Testis (tissue), 2 donors: ENCODE data around the gene REPS1.

Source experiments
- POLR2A ChIP-seq: fragments of 450-650 bp; IDR thresholded peaks from one replicate; pipeline ENCODE4 v1.6.1; 2017; ENCODE audit warnings: antibody characterized with exemption, mild to moderate bottlenecking, moderate library complexity
- TF ChIP-seq, protein P1 (sequence below), 3 experiments: fragments of 450-650 bp in 2 of 3; fragments of 200-600 bp in 1 of 3; sonication (generic) in 1 of 3; IDR thresholded peaks; one replicate each; pipeline ENCODE4 v1.5.1; 2016 to 2019; ENCODE audit warnings: antibody characterized with exemption in 3 of 3, mild to moderate bottlenecking in 2 of 3, moderate library complexity in 1 of 3

DNA sequence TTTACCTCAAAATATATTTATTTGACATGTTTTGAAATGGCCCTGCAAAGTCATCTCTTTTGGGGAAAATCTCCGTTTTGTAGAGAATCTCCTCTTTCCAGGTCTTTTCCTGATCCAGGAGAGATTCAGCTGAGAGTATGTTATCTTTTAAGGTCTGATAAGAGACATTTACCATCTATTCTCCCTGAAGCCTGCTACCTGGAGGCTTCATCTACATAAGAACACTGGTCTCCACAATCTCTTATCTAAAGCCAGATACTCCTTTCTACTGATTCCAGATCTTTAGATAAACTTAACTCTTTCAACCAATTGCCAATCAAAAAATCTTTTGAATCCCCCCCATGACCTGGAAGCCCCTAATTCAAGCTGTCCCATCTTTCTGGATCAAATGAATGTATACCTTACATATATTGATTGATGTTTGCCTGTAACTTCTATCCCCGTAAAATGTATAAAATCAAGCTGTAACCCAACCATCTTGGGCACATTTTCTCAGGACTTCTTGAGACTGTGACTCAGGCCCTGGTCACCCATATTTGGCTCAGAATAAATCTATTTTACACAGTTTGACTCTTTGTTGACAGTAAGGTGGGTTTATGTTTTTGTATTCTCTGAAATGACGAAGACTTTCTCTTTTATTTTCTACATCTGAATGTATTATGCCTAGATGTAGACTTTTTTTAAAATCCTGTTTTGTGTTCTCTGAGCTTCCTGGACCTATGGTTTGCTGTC lies 96.6 kb downstream of the REPS1 start:
- TF ChIP-seq, protein P1, sequence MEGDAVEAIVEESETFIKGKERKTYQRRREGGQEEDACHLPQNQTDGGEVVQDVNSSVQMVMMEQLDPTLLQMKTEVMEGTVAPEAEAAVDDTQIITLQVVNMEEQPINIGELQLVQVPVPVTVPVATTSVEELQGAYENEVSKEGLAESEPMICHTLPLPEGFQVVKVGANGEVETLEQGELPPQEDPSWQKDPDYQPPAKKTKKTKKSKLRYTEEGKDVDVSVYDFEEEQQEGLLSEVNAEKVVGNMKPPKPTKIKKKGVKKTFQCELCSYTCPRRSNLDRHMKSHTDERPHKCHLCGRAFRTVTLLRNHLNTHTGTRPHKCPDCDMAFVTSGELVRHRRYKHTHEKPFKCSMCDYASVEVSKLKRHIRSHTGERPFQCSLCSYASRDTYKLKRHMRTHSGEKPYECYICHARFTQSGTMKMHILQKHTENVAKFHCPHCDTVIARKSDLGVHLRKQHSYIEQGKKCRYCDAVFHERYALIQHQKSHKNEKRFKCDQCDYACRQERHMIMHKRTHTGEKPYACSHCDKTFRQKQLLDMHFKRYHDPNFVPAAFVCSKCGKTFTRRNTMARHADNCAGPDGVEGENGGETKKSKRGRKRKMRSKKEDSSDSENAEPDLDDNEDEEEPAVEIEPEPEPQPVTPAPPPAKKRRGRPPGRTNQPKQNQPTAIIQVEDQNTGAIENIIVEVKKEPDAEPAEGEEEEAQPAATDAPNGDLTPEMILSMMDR (IDR thresholded peaks at IDR 0.05), result no peak
- TF ChIP-seq POLR2A, result no peak
